HepG2 (cell line): ENCODE data around the gene MARCO. TPM values are rescaled to one million over a fixed set of nuclear protein-coding genes. Genes with fewer than 3 reads are reported as not detected.

Experiments used
- ATAC-seq: fragments of 200-7000 bp; cut with Tn5 transposase; 3 replicates; pipeline ENCODE4 v1.9.1; 2020; ENCODE audit warnings: mild to moderate bottlenecking, moderate library complexity
- BruUV-seq: library from RNA; stranded (reverse); fragments of 400-500 nt; replicated peaks from 2 replicates; lab custom pipeline; 2021; lab: Mats Ljungman, UMichigan
- CTCF ChIA-PET: fragments of 300-600 bp; formaldehyde crosslinking; extraction: SDS; loops from one replicate; lab custom pipeline; 2021; ENCODE audit warnings: low total read pairs, inconsistent platforms, low intra/inter-chr PET ratio; lab: Yijun Ruan, JAX
- POLR2A ChIA-PET: fragments of 350-600 bp; sonication (Branson Sonifier 250); formaldehyde crosslinking; loops from one replicate; lab custom pipeline; 2020; ENCODE audit warnings: antibody characterized with exemption, inconsistent platforms; lab: Yijun Ruan, JAX
- DNase-seq: peaks from one replicate; pipeline ENCODE4 v3.0.0-alpha.2; 2015; ENCODE audit warnings: low spot score
- FAIRE-seq: peaks from 3 replicates; lab custom pipeline; 2011; peaks lifted over from hg19 to GRCh38; lab: Jason Lieb, UNC
- H2AFZ ChIP-seq: one replicate; pipeline ENCODE4 v1.6.1; 2011; ENCODE audit warnings: low read length, inconsistent platforms
- H3K27ac ChIP-seq: fragments of 300-600 bp; 3 replicates; pipeline ENCODE4 v1.8.0; 2011; ENCODE audit warnings: mixed run types, mild to moderate bottlenecking, mixed read lengths, low read length, inconsistent platforms; ENCODE audit not compliant: insufficient read depth; ENCODE audit errors: extremely low read length
- H3K27me3 ChIP-seq, 2 experiments: fragments of 200-600 bp in 1 of 2; 2 replicates in 1 of 2; 3 replicates in 1 of 2; pipeline versions ENCODE4 v1.6.0 to v1.8.0; 2011; ENCODE audit warnings: low read length in 2 of 2, mild to moderate bottlenecking in 2 of 2, moderate library complexity in 2 of 2, inconsistent platforms in 1 of 2; ENCODE audit not compliant: insufficient read depth in 2 of 2, control insufficient read depth in 1 of 2
- H3K36me3 ChIP-seq, 2 experiments: fragments of 200-600 bp in 1 of 2; replicated peaks in 1 of 2; 2 replicates in 1 of 2; 3 replicates in 1 of 2; pipeline versions ENCODE4 v1.5.1 to v1.8.0; 2011; ENCODE audit warnings: low read length in 2 of 2, inconsistent platforms in 1 of 2; ENCODE audit not compliant: insufficient read depth in 2 of 2, control insufficient read depth in 1 of 2
- H3K4me1 ChIP-seq: 2 replicates; pipeline ENCODE4 v1.5.1; 2012; ENCODE audit warnings: low read length, inconsistent platforms; ENCODE audit not compliant: insufficient read depth
- H3K4me2 ChIP-seq: 2 replicates; pipeline ENCODE4 v1.6.0; 2011; ENCODE audit warnings: low read depth, low read length, inconsistent platforms
- H3K4me3 ChIP-seq, 3 experiments: fragments of 200-600 bp in 1 of 3; sonication (generic), shearing (Covaris generic) in 1 of 3; replicated peaks in 1 of 3; 2 replicates each; pipeline ENCODE4 v1.5.1; 2011 to 2016; ENCODE audit warnings: low read length in 3 of 3, inconsistent platforms in 2 of 3, low read depth in 2 of 3, mild to moderate bottlenecking in 2 of 3, control low read depth in 1 of 3, mixed read lengths in 1 of 3; ENCODE audit not compliant: insufficient read depth in 1 of 3
- H3K79me2 ChIP-seq: one replicate; pipeline ENCODE4 v1.6.1; 2011; ENCODE audit warnings: low read length, inconsistent platforms; ENCODE audit not compliant: insufficient read depth
- H3K9ac ChIP-seq: 2 replicates; pipeline ENCODE4 v1.6.0; 2011; ENCODE audit warnings: mild to moderate bottlenecking, low read depth, low read length, inconsistent platforms; ENCODE audit not compliant: insufficient read depth
- H3K9me3 ChIP-seq: 2 replicates; pipeline ENCODE4 v1.5.1; 2012; ENCODE audit warnings: mild to moderate bottlenecking, low read length
- H4K20me1 ChIP-seq: 2 replicates; pipeline ENCODE4 v1.6.0; 2011; ENCODE audit warnings: inconsistent platforms, mild to moderate bottlenecking, low read length, moderate library complexity; ENCODE audit not compliant: insufficient read depth
- CEBPB ChIP-seq: IDR thresholded peaks from 2 replicates; pipeline ENCODE4 v1.6.1; 2011; ENCODE audit warnings: low read depth, low read length, improper control_type of control experiment, borderline replicate concordance
- EEA1 ChIP-seq: sonication (generic); formaldehyde crosslinking; IDR thresholded peaks from 2 replicates; pipeline ENCODE4 v1.5.1; 2020; ENCODE audit warnings: mild to moderate bottlenecking, missing genetic modification reagents, borderline replicate concordance
- GLI4 ChIP-seq: sonication (generic); formaldehyde crosslinking; IDR thresholded peaks from 2 replicates; pipeline ENCODE4 v1.5.1; 2020; ENCODE audit warnings: missing genetic modification reagents, mild to moderate bottlenecking, moderate library complexity, borderline replicate concordance
- GTF2F1 ChIP-seq: fragments of 150-350 bp; IDR thresholded peaks from 2 replicates; pipeline ENCODE4 v1.6.1; 2014; ENCODE audit warnings: low read length
- GTF3A ChIP-seq: sonication (generic); formaldehyde crosslinking; conservative IDR thresholded peaks from 2 replicates; pipeline ENCODE4 v1.4.0; 2020; ENCODE audit warnings: mild to moderate bottlenecking, missing genetic modification reagents
- MED1 ChIP-seq: sonication (generic); formaldehyde crosslinking; IDR thresholded peaks from 2 replicates; pipeline ENCODE4 v1.4.0; 2020; ENCODE audit warnings: missing genetic modification reagents
- NR3C1 ChIP-seq: sonication (generic); formaldehyde crosslinking; IDR thresholded peaks from 2 replicates; pipeline ENCODE4 v1.4.0; 2020; ENCODE audit warnings: missing genetic modification reagents
- SMAD9 ChIP-seq: sonication (generic); formaldehyde crosslinking; IDR thresholded peaks from 2 replicates; pipeline ENCODE4 v1.5.1; 2020; ENCODE audit warnings: mild to moderate bottlenecking, missing genetic modification reagents
- SMC3 ChIP-seq: IDR thresholded peaks from 2 replicates; pipeline ENCODE4 v1.6.1; 2011; ENCODE audit warnings: low read length, improper control_type of control experiment
- SP2 ChIP-seq: sonication (generic); formaldehyde crosslinking; IDR thresholded peaks from 2 replicates; pipeline ENCODE4 v1.5.1; 2020; ENCODE audit warnings: mild to moderate bottlenecking, missing genetic modification reagents
- U2AF2 ChIP-seq: fragments of 200-400 bp; formaldehyde crosslinking; IDR thresholded peaks from 2 replicates; pipeline ENCODE4 v1.6.1; 2017; ENCODE audit warnings: low read depth, mild to moderate bottlenecking, low read length
- YY1 ChIP-seq: IDR thresholded peaks from 2 replicates; pipeline ENCODE4 v1.6.1; 2011; ENCODE audit warnings: low read length, low read depth, moderate library complexity, mild to moderate bottlenecking; ENCODE audit not compliant: insufficient read depth, insufficient replicate concordance
- ZNF205 ChIP-seq: IDR thresholded peaks from 2 replicates; pipeline ENCODE4 v1.6.1; 2018; ENCODE audit warnings: missing biosample characterization, missing genetic modification reagents
- ZNF256 ChIP-seq: sonication (generic); formaldehyde crosslinking; conservative IDR thresholded peaks from 2 replicates; pipeline ENCODE4 v1.4.0; 2020; ENCODE audit warnings: missing genetic modification reagents
- ZNF773 ChIP-seq: sonication (generic); formaldehyde crosslinking; IDR thresholded peaks from 2 replicates; pipeline ENCODE4 v1.4.0; 2020; ENCODE audit warnings: missing genetic modification reagents, borderline replicate concordance
- WGBS: methylation state at CpG from one replicate; pipeline ENCODE4 v1.1.6; 2017; ENCODE audit warnings: low lambda C conversion rate; 5-methylcytosine and 5-hydroxymethylcytosine counted together
- in situ Hi-C: cut with HindIII; loops from 2 replicates; pipeline ENCODE4 v1.10.0; 2017; ENCODE audit warnings: low pct_unique_long_range_greater_than_20kb; ENCODE audit not compliant: extremely low pct_ligation_motif_present
- intact Hi-C: fragments of 100-400 bp; cut with micrococcal nuclease; formaldehyde crosslinking; loops from one replicate; pipeline ENCODE4 v1.10.0; 2022; ENCODE audit not compliant: unreplicated experiment
- polyA plus RNA-seq, 8 experiments: library from polyadenylated mRNA; depleted of rRNA in 3 of 8; stranded (reverse) in 7 of 8; unstranded in 1 of 8; fragments of >200 nt; fragmentation: Illumina TruSeq in 4 of 8; extraction: Trizol in 4 of 8; gene quantifications; 2 replicates each; pipeline versions ENCODE4 v1.2.1 to v1.2.3, GENCODE V29; 2011 to 2016; ENCODE audit warnings: low read depth in 4 of 8, missing spikeins in 1 of 8, mixed read lengths in 1 of 8; ENCODE audit not compliant: insufficient read depth in 1 of 8
- total RNA-seq, 5 experiments: library from RNA; depleted of rRNA; stranded (reverse); fragments of >200 nt; fragmentation: Illumina TruSeq; extraction: Trizol; gene quantifications; 2 replicates each; pipeline ENCODE4 v1.2.3, GENCODE V29; 2016; ENCODE audit warnings: low read depth in 1 of 5
- TF ChIP-seq, protein P1 (sequence below): sonication (generic); formaldehyde crosslinking; IDR thresholded peaks from 2 replicates; pipeline ENCODE4 v1.5.1; 2020; ENCODE audit warnings: missing genetic modification reagents, mild to moderate bottlenecking, borderline replicate concordance
- TF ChIP-seq, protein P2 (sequence below): sonication (generic); formaldehyde crosslinking; IDR thresholded peaks from 2 replicates; pipeline ENCODE4; 2020; ENCODE audit warnings: missing genetic modification reagents, mild to moderate bottlenecking, borderline replicate concordance
- TF ChIP-seq, protein P3 (sequence below): fragments of 450-650 bp; IDR thresholded peaks from 2 replicates; pipeline ENCODE4 v1.6.1; 2016

Gene MARCO
- total and polyA plus RNA-seq, 2 of the 13 experiments (the other 11 are each of a cell fraction or from before 2014, with no cell fraction given) = not detected

DNA sequence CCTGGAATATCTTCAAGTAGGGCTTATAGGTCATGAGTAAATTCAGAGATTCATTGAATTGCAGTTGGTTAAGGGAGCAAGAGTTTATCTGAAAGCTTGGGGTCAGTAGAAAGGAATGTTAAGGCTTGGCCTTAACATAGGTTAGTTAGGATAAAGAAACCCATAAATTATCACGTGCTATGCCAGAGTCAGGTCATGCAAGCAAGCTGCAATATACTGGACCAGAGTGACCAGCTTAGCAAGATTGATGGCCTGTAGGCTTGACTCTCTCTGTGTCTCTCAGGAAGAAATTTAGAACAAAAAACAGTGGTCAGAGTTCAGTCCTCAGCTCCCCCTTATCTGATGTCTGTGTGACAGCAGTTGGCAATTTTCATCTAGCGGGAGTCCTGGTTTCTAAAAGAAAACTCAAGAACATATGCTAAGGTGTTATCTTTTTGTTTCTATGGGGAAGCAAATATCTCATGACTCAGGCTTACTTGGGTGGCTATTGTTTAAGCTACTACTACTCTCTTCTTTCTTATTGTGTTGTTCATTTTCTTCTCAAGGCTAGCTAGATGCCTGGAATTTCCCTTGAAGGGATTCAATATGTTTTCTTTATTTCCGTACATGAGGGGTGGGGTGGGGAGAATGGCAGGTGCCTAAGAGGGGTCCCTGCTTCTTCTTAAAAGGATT, 28.7 kb upstream of the MARCO start:
- no peak for ATAC-seq
- Histone ChIP-seq H3K4me3 (no peak overlapping the region), H2AFZ (no peak overlapping the region), H3K27ac (no peak overlapping the region), H3K79me2 (no peaks in the 10 kb centered on the region), H3K27me3 (peaks cover 2 to 4% of the 10 kb centered on the region in 2 experiments; a peak in 1 of 5 replicates), H3K9me3 (no peaks in the 10 kb centered on the region), H3K36me3 (no peaks in the 10 kb centered on the region), H3K4me1 (no peaks in the 10 kb centered on the region), H3K4me2 (no peak overlapping the region), H4K20me1 (no peaks in the 10 kb centered on the region), H3K9ac (no peak overlapping the region)
- no TSS peak for BruUV-seq
- intact Hi-C loops (no loop called here), in situ Hi-C loops (no loop called here)
- FAIRE-seq = no peak
- ChIA-PET POLR2A (no interaction called here), CTCF (no interaction called here)
- 12% methylated on average over 3 of the region's 3 CpGs for WGBS
- TF ChIP-seq EEA1 (CRISPR knock-in tag) (no peak), GLI4 (no peak), U2AF2 (no peak), ZNF256 (CRISPR knock-in tag) (no peak), SMAD9 (no peak), ZNF205 (no peak), ZNF773 (CRISPR knock-in tag) (no peak), SMC3 (no peak), NR3C1 (CRISPR knock-in tag) (no peak), MED1 (CRISPR knock-in tag) (no peak), SP2 (CRISPR knock-in tag) (no peak), YY1 (no peak), GTF2F1 (no peak), CEBPB (no peak), GTF3A (no peak)
- TF ChIP-seq, protein P1, sequence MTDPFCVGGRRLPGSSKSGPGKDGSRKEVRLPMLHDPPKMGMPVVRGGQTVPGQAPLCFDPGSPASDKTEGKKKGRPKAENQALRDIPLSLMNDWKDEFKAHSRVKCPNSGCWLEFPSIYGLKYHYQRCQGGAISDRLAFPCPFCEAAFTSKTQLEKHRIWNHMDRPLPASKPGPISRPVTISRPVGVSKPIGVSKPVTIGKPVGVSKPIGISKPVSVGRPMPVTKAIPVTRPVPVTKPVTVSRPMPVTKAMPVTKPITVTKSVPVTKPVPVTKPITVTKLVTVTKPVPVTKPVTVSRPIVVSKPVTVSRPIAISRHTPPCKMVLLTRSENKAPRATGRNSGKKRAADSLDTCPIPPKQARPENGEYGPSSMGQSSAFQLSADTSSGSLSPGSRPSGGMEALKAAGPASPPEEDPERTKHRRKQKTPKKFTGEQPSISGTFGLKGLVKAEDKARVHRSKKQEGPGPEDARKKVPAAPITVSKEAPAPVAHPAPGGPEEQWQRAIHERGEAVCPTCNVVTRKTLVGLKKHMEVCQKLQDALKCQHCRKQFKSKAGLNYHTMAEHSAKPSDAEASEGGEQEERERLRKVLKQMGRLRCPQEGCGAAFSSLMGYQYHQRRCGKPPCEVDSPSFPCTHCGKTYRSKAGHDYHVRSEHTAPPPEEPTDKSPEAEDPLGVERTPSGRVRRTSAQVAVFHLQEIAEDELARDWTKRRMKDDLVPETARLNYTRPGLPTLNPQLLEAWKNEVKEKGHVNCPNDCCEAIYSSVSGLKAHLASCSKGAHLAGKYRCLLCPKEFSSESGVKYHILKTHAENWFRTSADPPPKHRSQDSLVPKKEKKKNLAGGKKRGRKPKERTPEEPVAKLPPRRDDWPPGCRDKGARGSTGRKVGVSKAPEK (CRISPR knock-in tag) = no peak
- TF ChIP-seq, protein P2, sequence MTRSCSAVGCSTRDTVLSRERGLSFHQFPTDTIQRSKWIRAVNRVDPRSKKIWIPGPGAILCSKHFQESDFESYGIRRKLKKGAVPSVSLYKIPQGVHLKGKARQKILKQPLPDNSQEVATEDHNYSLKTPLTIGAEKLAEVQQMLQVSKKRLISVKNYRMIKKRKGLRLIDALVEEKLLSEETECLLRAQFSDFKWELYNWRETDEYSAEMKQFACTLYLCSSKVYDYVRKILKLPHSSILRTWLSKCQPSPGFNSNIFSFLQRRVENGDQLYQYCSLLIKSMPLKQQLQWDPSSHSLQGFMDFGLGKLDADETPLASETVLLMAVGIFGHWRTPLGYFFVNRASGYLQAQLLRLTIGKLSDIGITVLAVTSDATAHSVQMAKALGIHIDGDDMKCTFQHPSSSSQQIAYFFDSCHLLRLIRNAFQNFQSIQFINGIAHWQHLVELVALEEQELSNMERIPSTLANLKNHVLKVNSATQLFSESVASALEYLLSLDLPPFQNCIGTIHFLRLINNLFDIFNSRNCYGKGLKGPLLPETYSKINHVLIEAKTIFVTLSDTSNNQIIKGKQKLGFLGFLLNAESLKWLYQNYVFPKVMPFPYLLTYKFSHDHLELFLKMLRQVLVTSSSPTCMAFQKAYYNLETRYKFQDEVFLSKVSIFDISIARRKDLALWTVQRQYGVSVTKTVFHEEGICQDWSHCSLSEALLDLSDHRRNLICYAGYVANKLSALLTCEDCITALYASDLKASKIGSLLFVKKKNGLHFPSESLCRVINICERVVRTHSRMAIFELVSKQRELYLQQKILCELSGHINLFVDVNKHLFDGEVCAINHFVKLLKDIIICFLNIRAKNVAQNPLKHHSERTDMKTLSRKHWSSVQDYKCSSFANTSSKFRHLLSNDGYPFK = no peak
- TF ChIP-seq, protein P3, sequence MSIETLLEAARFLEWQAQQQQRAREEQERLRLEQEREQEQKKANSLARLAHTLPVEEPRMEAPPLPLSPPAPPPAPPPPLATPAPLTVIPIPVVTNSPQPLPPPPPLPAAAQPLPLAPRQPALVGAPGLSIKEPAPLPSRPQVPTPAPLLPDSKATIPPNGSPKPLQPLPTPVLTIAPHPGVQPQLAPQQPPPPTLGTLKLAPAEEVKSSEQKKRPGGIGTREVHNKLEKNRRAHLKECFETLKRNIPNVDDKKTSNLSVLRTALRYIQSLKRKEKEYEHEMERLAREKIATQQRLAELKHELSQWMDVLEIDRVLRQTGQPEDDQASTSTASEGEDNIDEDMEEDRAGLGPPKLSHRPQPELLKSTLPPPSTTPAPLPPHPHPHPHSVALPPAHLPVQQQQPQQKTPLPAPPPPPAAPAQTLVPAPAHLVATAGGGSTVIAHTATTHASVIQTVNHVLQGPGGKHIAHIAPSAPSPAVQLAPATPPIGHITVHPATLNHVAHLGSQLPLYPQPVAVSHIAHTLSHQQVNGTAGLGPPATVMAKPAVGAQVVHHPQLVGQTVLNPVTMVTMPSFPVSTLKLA = no peak
- no peak for DNase-seq
